ENCODE results near the gene DUS3L.

The DUS3L gene

GRCh38 chr19:5822181-5822844, 31.4 kb upstream of the DUS3L start:
- no peak for DNase-seq

- DNase-seq = no peak
Measured at GRCh38 chr19:5821521-5822180, 30.7 kb upstream of the DUS3L start.

- no peak for DNase-seq
Measured at GRCh38 chr19:5820785-5821184, 29.8 kb upstream of the DUS3L start.

GRCh38 chr19:5818594-5818993, 27.6 kb upstream of the DUS3L start:
- no peak for DNase-seq

GRCh38 chr19:5817218-5817617, 26.3 kb upstream of the DUS3L start:
- no peak for DNase-seq

- DNase-seq = no peak
Measured at GRCh38 chr19:5814852-5815246, 23.9 kb upstream of the DUS3L start.

- no peak for DNase-seq
Measured at GRCh38 chr19:5814123-5814851, 23.3 kb upstream of the DUS3L start.

GRCh38 chr19:5811117-5811516, 20.2 kb upstream of the DUS3L start:
- DNase-seq = no peak

GRCh38 chr19:5809469-5809868, 18.5 kb upstream of the DUS3L start:
- no peak for DNase-seq

- no peak for DNase-seq
Measured at GRCh38 chr19:5809053-5809452, 18.1 kb upstream of the DUS3L start.

GRCh38 chr19:5808120-5808816, 17.3 kb upstream of the DUS3L start:
- DNase-seq = no peak

- DNase-seq = no peak
Measured at GRCh38 chr19:5806905-5807304, 15.9 kb upstream of the DUS3L start.

- no peak for DNase-seq
Measured at GRCh38 chr19:5806133-5806489, 15.1 kb upstream of the DUS3L start.

GRCh38 chr19:5805462-5806132, 14.6 kb upstream of the DUS3L start:
- peak in 8 of 51 donors; percentile 1 to 22 (median 12) for DNase-seq

GRCh38 chr19:5804516-5805461, 13.8 kb upstream of the DUS3L start, which contains the start of gene NRTN:
TSS of gene NRTN (plus strand) at chr19:5805067. CDS start at chr19:5824166, 19,099 bp downstream.
- DNase-seq = no peak

GRCh38 chr19:5803752-5804515, 13.0 kb upstream of the DUS3L start:
- DNase-seq = peak in 35 of 51 donors; percentile 5 to 67 (median 39)

GRCh38 chr19:5803441-5803751, 12.4 kb upstream of the DUS3L start:
- no peak for DNase-seq

GRCh38 chr19:5801796-5802619, 11.0 kb upstream of the DUS3L start:
- no peak for DNase-seq
